ENCODE data around the gene ITGAX. TPM values are rescaled to one million over a fixed set of nuclear protein-coding genes. Genes with fewer than 3 reads are reported as not detected.

ITGAX gene
- total RNA-seq, 6 experiments from 2014 or later, result 2.0 to 15.3 (median 5.2) TPM

- H3K27me3 ChIP-seq, result no peaks in the 10 kb centered on the region
- H3K27ac ChIP-seq, result peak overlapping the region in 2 of 3 donors; percentile 31 to 49
- intact Hi-C loops (cut with DNase I), result no loop called here
- H3K4me3 ChIP-seq, result peak overlapping the region; percentile 34 to 68 (median 50)
- WGBS (ENCODE audit: insufficient coverage, low coverage, low lambda C conversion rate, missing lambda C conversion rate), result 74% methylated on average over 14 of the region's 83 CpGs
- H3K4me1 ChIP-seq, result peaks cover 0 to 4% (median 2%) of the 10 kb centered on the region in 4 donors
- no peaks in the 10 kb centered on the region for H3K36me3 ChIP-seq
- H3K9me3 ChIP-seq, result no peaks in the 10 kb centered on the region
- ATAC-seq (peak; percentile 66 to 79 (median 78)), DNase-seq (peak; percentile 66 to 75 (median 72))
- no peak for TF ChIP-seq CTCF (IDR thresholded peaks at IDR 0.05)
- TF ChIP-seq POLR2A (IDR thresholded peaks at IDR 0.05), result no peak
These were observed 72.7 kb downstream of the ITGAX start for GRCh38 chr16:31427441-31428278.

- DNase-seq (no peak), ATAC-seq (peak in 3 of 4 donors; percentile 30 to 61 (median 36))
- Histone ChIP-seq H3K9me3 (no peaks in the 10 kb centered on the region), H3K27ac (peak within 1 kb of the TSS in 2 of 3 donors; percentile 31 to 49), H3K36me3 (no peaks in the 10 kb centered on the region), H3K4me3 (peak within 1 kb of the TSS; percentile 34 to 68 (median 50)), H3K4me1 (peaks cover 0 to 4% (median 2%) of the 10 kb centered on the region in 4 donors), H3K27me3 (no peaks in the 10 kb centered on the region)
- intact Hi-C loops (cut with DNase I), result no loop called here
- TF ChIP-seq CTCF (IDR thresholded peaks at IDR 0.05) (no peak), POLR2A (IDR thresholded peaks at IDR 0.05) (no peak)
- WGBS (ENCODE audit: insufficient coverage, low coverage, low lambda C conversion rate, missing lambda C conversion rate), result 69% methylated on average over 6 of the region's 7 CpGs
These were observed 73.3 kb downstream of the ITGAX start, which contains the start of gene COX6A2 for GRCh38 chr16:31428279-31428597. COX6A2 (minus strand) TSS chr16:31428360; CDS start chr16:31428325, 35 bp downstream.

GRCh38 chr16:31428638-31429247, 73.8 kb downstream of the ITGAX start:
- H3K27ac ChIP-seq, result no peak overlapping the region
- 62% methylated on average over 6 of the region's 7 CpGs for WGBS (ENCODE audit: insufficient coverage, low coverage, low lambda C conversion rate, missing lambda C conversion rate)
- DNase-seq (no peak), ATAC-seq (peak in 2 of 4 donors; percentile 7 to 58)
- H3K36me3 ChIP-seq, result no peaks in the 10 kb centered on the region
- peak overlapping the region in 2 of 3 donors; percentile 50 to 68 for H3K4me3 ChIP-seq
- peaks cover 0 to 4% (median 2%) of the 10 kb centered on the region in 4 donors for H3K4me1 ChIP-seq
- intact Hi-C loops (cut with DNase I), result no loop called here
- TF ChIP-seq POLR2A (IDR thresholded peaks at IDR 0.05) (no peak), CTCF (IDR thresholded peaks at IDR 0.05) (no peak)
- no peaks in the 10 kb centered on the region for H3K9me3 ChIP-seq
- H3K27me3 ChIP-seq, result no peaks in the 10 kb centered on the region

GRCh38 chr16:31429314-31429713, 74.3 kb downstream of the ITGAX start:
- ATAC-seq, result no peak
- Histone ChIP-seq H3K4me1 (peaks cover 0 to 4% (median 2%) of the 10 kb centered on the region in 4 donors), H3K27me3 (no peaks in the 10 kb centered on the region), H3K9me3 (no peaks in the 10 kb centered on the region), H3K4me3 (no peak overlapping the region), H3K27ac (no peak overlapping the region), H3K36me3 (no peaks in the 10 kb centered on the region)
- TF ChIP-seq POLR2A (IDR thresholded peaks at IDR 0.05) (no peak), CTCF (IDR thresholded peaks at IDR 0.05) (no peak)
- 17% methylated on average over 1 of the region's 1 CpG for WGBS (ENCODE audit: insufficient coverage, low coverage, low lambda C conversion rate, missing lambda C conversion rate)
- intact Hi-C loops (cut with DNase I), result no loop called here
- no peak for DNase-seq
